HG02852 (cell line): ENCODE results near the gene ABHD2.

Experiments
- ATAC-seq: cut with Tn5 transposase; IDR thresholded peaks from one replicate; pipeline ENCODE4 v1.9.1; 2021; ENCODE audit warnings: mild to moderate bottlenecking, moderate library complexity; ENCODE audit not compliant: unreplicated experiment

Gene ABHD2

DNA sequence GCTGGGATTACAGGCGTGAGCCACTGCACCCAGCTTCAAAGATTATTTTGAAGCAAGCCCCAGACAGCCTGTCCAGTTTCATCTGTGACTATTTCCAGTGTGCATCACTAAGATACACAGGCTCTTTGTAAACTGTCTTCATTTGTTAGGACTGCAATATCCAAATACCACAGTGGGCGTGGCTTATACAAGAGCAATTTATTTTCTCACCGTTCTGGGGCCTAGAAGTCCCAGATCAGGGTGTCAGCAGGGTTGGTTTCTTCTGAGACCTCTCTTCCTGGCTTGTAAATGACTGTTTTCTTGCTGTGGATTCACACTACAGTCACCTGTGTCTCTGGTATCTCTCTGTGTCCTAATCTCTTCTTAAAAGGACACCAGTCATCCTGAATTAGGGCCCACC is 73.4 kb downstream of the ABHD2 start:
- ATAC-seq: no peak

DNA sequence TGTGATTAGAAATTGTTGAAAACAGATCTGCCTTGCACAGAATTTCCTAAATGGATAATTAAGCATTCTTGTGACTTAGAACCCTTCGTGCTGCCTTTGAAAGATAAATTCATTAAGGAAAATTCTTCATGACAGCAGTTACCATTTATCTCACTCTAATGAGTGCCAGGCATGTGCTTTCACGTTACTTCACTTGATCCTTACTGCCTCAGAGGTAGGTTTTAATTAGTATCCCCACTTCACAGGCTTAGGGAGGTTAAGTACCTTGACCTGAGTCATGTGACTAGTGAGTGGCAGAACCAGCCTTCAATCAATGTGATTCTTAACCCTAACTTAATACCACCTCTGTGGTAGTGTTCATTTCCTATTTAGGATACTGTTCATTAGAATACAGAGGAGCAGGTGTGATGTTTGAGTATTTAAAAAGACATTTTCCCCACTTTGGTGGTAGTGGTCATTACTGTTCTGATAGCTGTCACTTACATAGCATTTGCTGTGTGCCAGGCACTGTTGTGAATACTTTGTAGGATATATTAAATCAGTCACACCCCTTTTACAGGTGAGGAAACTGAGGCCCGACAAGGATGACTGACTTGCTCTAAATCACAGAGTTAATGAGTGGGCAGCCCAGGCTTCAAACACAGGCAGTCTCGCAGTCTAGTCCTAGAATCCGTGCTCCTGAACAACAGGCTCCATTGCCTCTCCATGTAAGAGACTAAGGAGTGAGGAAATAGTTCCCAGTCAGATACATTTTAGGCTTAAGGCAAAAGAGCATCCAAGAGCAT is 75.2 kb downstream of the ABHD2 start:
- ATAC-seq: no peak

- ATAC-seq: no peak
Measured at GRCh38 chr15:89164712-89165211, 76.5 kb downstream of the ABHD2 start.

DNA sequence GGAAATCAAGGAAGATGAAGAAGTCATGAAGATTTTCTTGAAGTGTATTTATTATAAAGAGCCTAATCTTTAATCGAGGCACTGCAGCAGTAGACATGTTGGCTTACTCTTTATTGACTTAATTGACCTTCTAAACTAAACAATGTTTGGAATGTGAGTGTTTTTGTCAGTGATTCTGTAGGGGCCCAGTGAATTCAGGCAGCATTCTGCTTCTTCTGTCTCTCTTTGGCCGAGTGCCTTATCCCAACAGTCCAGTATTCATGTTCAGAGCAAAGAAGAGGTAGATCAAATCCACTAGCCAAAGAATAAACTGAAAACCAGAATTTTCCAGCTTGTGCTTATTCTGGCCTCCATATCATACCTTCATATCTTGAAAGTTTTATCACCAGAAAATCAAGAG is 77.4 kb downstream of the ABHD2 start:
- no peak for ATAC-seq

DNA sequence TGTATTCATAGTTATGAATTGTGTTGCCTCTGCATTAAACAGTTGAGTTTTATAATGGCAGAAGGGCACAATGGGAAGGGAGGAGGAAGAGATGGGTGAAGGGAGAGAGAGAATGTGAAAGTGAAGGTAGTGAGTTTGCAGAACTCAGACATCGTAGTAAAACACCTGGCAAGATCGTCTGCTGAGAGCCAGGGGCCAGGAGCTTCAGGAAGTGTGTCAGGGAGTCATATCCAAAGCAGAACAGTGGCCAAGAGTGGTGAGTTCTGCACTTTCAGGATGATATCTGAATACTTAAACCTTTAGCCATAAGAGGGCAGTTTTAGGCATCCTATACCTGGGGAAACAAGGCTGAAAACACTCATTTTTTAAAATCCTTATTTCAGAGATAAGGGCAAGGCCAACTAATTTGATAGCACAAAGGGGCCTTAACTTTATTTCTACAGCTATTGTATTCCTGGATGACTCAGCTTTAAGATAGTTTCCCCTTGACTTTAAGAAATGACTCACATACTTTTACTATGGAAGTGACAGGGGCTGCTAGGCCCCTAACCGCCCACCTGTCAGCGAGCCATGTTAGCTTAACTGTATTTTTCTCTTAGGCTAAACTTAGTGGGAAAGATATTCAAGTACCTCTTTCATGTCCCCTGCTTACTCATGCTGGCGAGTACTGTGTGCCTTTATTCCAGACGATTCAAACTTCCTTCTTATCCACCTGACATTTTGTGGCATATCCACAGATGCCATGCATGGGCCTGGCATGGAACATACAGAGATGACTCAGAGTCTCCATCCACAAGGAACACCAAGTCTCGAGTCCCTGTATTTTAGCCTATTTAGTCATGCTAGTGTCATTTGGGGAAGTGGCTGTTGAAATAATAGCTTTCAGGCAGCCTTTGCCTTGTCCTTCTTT is 79.3 kb downstream of the ABHD2 start:
- ATAC-seq: peak; percentile 82

- no peak for ATAC-seq
Measured at GRCh38 chr15:89168316-89168833, 80.1 kb downstream of the ABHD2 start.

- no peak for ATAC-seq
Measured at GRCh38 chr15:89170364-89170763, 82.1 kb downstream of the ABHD2 start.

DNA sequence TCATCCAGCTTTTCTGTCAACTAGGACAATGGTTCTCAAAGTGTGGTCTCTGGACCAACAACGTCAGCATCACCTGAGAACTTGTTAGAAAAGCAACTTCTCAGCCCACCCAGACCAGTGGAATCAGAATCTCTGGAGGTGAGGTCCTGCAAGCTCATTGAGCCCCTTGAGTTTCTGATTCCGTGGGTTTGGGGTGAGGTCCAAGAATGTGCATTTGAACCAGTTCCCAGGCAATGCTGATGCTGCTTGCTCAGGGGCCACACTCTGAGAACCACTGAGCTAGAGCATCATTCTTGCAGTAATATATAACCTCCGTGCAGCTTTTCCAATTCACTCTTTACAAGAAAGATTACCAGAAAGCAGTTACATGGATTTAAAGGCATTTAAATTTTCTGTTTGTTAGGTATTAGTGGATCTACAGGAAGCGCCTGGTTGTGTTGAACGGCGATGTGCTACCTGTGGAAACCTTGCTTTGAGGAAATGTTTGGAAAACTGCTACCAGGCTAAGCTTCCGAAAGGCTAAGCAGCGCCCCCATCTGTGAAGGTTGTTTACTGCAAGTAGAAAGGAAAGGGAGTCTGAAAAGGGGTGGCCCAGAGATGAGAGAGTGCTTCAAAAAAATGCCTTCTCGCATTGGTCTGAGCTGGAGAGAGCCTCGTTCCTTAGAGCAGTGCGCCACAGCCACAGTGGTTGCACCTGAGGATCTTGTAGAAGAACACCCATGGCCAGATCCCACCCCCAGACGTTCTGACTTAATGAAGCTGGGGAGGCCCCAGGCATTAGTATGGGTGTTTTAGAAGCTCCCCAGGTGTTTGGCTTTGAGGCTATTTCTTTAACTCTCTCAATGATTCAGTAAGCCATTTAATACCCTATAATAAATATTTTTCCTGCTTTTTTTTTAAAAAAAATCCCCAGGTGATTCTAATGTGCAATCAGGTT is 83.1 kb downstream of the ABHD2 start:
- ATAC-seq: no peak

- ATAC-seq: no peak
Measured at GRCh38 chr15:89172921-89173320, 84.7 kb downstream of the ABHD2 start.

- no peak for ATAC-seq
Measured at GRCh38 chr15:89174476-89174875, 86.2 kb downstream of the ABHD2 start.

- no peak for ATAC-seq
Measured at GRCh38 chr15:89175617-89176191, 87.4 kb downstream of the ABHD2 start.

DNA sequence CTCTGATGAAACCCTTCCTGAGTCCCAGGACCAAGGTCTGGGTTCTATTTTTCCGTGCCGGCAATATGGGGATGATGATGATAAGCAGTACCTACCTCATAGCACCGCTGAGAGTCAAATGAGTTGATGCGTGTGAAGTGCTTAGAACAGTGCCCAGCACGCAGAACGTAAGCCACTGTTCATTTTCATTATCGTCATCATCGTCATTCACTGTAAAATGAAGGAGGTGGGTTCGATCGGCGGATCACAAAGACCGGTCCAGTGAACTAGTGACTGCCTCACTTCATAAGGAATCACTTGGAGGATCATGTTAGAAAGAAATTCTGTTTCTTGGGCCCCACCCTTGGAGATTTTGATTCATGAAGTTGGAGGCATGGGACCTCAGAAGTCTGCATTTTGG is 88.9 kb downstream of the ABHD2 start:
- no peak for ATAC-seq

DNA sequence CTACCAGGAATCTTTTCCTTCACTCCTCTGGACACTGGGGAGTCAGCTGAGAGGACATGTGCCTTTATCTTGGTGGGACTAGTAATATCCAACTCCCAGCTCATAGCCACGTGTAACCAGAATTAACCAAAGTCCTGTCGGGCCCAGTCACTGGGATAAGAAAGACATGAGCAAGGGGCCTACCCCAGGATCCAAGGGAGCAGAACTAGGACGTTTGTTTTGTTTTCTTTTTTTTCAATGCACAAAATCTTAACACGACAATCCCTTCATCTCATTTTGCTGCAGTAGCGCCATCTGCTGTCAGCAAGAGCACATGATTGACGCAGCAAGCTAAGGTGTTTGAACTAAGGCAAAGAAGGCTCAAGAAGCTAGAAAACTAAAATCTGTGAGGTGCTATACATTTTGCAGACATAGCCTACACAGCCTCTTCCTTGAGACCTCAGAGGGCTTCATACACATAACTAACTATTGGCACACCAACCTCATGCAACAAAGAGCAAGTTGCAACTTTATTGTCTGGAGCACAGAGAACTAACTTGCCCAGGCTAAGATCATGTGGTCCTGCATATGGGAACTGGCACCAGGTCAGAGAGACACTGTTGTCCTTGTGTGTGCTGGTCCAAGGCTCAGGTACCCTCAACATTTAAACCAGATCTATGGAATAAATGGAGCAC is 89.5 kb downstream of the ABHD2 start:
- ATAC-seq: no peak

- ATAC-seq: no peak
Measured at GRCh38 chr15:89178307-89178977, 90.2 kb downstream of the ABHD2 start.

GRCh38 chr15:89179966-89180875 is 92.0 kb downstream of the ABHD2 start:
- ATAC-seq: no peak

GRCh38 chr15:89184357-89184756 is 96.1 kb downstream of the ABHD2 start:
- no peak for ATAC-seq

GRCh38 chr15:89184886-89185526 is 96.8 kb downstream of the ABHD2 start:
- no peak for ATAC-seq

- no peak for ATAC-seq
Measured at GRCh38 chr15:89186803-89187202, 98.5 kb downstream of the ABHD2 start.
